ENCODE measurements around the gene GUCY1A2. TPM values are rescaled to one million over a fixed set of nuclear protein-coding genes. Genes with fewer than 3 reads are reported as not detected.

GUCY1A2 gene
- total and polyA plus RNA-seq, 8 donors = 15.6 to 32.7 (median 26.2) TPM

- H3K27me3 ChIP-seq = no peaks in the 10 kb centered on the region
- no peaks in the 10 kb centered on the region for H3K36me3 ChIP-seq
- no peaks in the 10 kb centered on the region for H3K4me1 ChIP-seq
- ATAC-seq (no peak), DNase-seq (no peak)
- TF ChIP-seq CTCF (IDR thresholded peaks at IDR 0.05) = no peak
- intact Hi-C loops (cut with DNase I) = loop anchor here in 1 of 2 donors (10.0 kb wide), 1 partner anchor 308 kb away; no protein-coding TSS in a partner anchor
- no peak overlapping the region for H3K27ac ChIP-seq
- H3K4me3 ChIP-seq = no peak overlapping the region
- no peaks in the 10 kb centered on the region for H3K9me3 ChIP-seq
Observed at GRCh38 chr11:106727256-106727655, 291.0 kb downstream of the GUCY1A2 start.

GRCh38 chr11:106724293-106724892 is 293.9 kb downstream of the GUCY1A2 start:
- DNase-seq (peak in 1 of 4 donors; percentile 14), ATAC-seq (peak; percentile 86)
- H3K27me3 ChIP-seq = no peaks in the 10 kb centered on the region
- no peak for TF ChIP-seq CTCF (IDR thresholded peaks at IDR 0.05)
- H3K36me3 ChIP-seq = no peaks in the 10 kb centered on the region
- no peaks in the 10 kb centered on the region for H3K9me3 ChIP-seq
- no peak overlapping the region for H3K4me3 ChIP-seq
- no peak overlapping the region for H3K27ac ChIP-seq
- intact Hi-C loops (cut with DNase I) = loop anchor here in 1 of 2 donors (10.0 kb wide), 1 partner anchor 310 kb away; no protein-coding TSS in a partner anchor
- H3K4me1 ChIP-seq = no peaks in the 10 kb centered on the region

- Histone ChIP-seq H3K36me3 (no peaks in the 10 kb centered on the region), H3K4me3 (no peak overlapping the region), H3K27me3 (no peaks in the 10 kb centered on the region), H3K4me1 (no peaks in the 10 kb centered on the region), H3K9me3 (no peaks in the 10 kb centered on the region), H3K27ac (no peak overlapping the region)
- intact Hi-C loops (cut with DNase I) = loop anchor here in 1 of 2 donors (10.0 kb wide), 1 partner anchor 312 kb away; no protein-coding TSS in a partner anchor
- DNase-seq (no peak), ATAC-seq (no peak)
- no peak for TF ChIP-seq CTCF (IDR thresholded peaks at IDR 0.05)
Observed at GRCh38 chr11:106723071-106723470, 295.2 kb downstream of the GUCY1A2 start.

- ATAC-seq (peak; percentile 44), DNase-seq (no peak)
- Histone ChIP-seq H3K27ac (no peak overlapping the region), H3K27me3 (no peaks in the 10 kb centered on the region), H3K9me3 (no peaks in the 10 kb centered on the region), H3K4me1 (no peaks in the 10 kb centered on the region), H3K4me3 (no peak overlapping the region), H3K36me3 (no peaks in the 10 kb centered on the region)
- intact Hi-C loops (cut with DNase I) = no loop called here
- TF ChIP-seq CTCF (IDR thresholded peaks at IDR 0.05) = no peak
Observed at GRCh38 chr11:106717222-106717621, 301.1 kb downstream of the GUCY1A2 start.

- intact Hi-C loops (cut with DNase I) = no loop called here
- no peak overlapping the region for H3K27ac ChIP-seq
- H3K27me3 ChIP-seq = no peaks in the 10 kb centered on the region
- H3K9me3 ChIP-seq = no peaks in the 10 kb centered on the region
- no peaks in the 10 kb centered on the region for H3K36me3 ChIP-seq
- no peak for ATAC-seq
- no peak overlapping the region for H3K4me3 ChIP-seq
- peak in 1 of 4 donors; percentile 22 for DNase-seq
- TF ChIP-seq CTCF (IDR thresholded peaks at IDR 0.05) = no peak
- no peaks in the 10 kb centered on the region for H3K4me1 ChIP-seq
Observed at GRCh38 chr11:106714199-106714598, 304.1 kb downstream of the GUCY1A2 start.

Measured in left lung (tissue), 10 donors.